ENCODE measurements around the gene GHRH.

The GHRH gene

GRCh38 chr20:37290158-37290810 is 28.7 kb upstream of the GHRH start:
- no peak for DNase-seq (ENCODE audit: low spot score)

DNA sequence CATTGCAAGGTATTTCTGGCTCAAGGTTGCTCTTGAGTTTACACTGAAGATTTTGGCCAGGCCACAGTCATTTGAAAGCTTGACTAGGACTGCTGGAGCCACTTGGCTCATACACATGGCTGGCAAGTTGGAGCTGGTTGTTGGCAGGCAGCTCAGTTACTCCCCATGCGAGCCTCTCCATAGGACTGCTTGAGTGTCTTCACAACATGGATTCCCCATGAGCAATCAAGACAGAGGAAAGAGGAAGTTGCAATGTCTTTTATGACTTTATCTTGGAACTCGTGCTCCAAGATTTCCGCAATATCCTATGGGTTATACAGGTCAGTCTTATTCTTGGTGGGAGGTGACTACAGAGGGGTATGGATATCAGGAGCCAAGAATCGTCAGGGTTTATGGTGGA is 26.5 kb upstream of the GHRH start:
- DNase-seq (ENCODE audit: low spot score): no peak

DNA sequence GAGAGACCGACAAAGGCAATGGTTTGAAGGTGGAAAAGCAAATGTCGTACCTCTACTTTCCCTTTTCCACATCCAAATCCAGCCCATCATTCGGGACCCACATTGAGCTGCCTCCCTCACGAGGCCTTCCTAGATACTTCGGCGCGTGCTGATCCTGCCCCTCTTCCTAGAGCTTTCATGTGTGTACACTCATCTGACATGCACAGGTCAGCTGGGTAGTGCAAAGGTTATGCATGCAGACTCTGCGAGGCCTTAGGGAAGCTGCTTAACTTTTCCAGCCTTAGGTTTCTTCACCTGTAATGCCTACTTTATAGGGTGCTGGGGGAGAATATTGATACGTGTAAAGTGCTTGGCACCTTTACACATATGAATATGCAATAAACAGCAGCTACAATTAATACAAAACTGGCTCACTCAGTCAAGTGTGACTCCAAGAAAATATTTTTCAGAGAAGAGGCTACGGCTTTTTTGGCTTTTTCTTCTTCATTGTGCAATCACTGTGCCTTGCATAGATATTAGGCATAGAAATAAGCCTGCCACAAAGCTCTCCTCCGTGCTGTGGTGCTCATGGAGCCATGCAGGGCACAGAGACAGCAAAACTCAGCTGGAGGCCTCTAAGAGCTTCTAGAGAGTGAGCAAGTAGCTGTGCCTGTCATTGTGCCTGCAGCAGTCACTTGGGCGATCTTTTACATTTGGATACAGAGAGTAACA is 24.2 kb upstream of the GHRH start:
- DNase-seq (ENCODE audit: low spot score): no peak

GRCh38 chr20:37284691-37285161 is 23.1 kb upstream of the GHRH start:
- no peak for DNase-seq (ENCODE audit: low spot score)

GRCh38 chr20:37283530-37284195 is 22.0 kb upstream of the GHRH start:
- no peak for DNase-seq (ENCODE audit: low spot score)

- DNase-seq (ENCODE audit: low spot score): peak; percentile 32
These were observed 20.9 kb upstream of the GHRH start for GRCh38 chr20:37282556-37282955.

- DNase-seq (ENCODE audit: low spot score): no peak
These were observed 18.8 kb upstream of the GHRH start for GRCh38 chr20:37280403-37280802.

DNA sequence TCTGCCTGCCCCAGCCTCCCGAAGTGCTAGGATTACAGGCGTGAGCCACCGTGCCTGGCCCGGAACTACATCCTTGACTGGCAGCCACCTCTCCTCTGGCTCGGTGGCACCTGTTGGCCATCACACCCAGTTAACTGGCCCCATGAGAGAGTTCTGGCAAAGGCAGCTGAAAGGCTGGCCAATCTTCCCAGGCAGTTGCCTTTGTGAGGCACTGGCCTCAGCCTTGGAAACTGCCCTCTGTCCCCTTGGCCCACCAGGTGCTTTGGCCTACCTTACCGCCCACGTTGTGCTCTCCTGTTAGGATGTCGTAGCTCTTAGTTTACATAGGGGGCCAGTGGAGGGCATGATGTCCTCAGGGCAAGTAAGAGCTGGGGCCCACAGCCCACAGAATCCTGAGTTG is 18.2 kb upstream of the GHRH start:
- DNase-seq (ENCODE audit: low spot score): no peak

GRCh38 chr20:37278966-37279590 is 17.5 kb upstream of the GHRH start:
- no peak for DNase-seq (ENCODE audit: low spot score)

GRCh38 chr20:37277253-37277593 is 15.6 kb upstream of the GHRH start:
- no peak for DNase-seq (ENCODE audit: low spot score)

GRCh38 chr20:37276494-37277252 is 15.1 kb upstream of the GHRH start:
- DNase-seq (ENCODE audit: low spot score): no peak

GRCh38 chr20:37274851-37275524 is 13.4 kb upstream of the GHRH start:
- no peak for DNase-seq (ENCODE audit: low spot score)

DNA sequence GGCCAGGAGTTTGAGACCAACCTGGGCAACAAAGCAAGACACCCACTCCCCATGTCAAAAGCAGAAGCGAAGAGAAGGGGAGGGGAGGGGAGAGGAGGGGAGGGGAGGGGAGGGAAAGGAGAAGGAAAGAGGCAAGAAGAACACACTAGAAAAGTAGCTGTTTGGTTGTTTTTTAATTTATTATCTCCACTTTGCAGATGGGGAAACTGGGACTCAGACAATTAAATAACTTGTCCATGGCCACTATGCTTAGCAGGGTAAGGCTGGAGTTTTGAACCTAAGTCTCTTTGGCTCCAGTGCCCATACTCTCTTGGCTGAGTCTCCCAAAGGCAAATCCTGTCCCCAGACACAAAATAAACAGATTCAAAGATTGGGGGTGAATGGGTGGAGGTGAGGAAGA is 12.4 kb upstream of the GHRH start:
- DNase-seq (ENCODE audit: low spot score): no peak

GRCh38 chr20:37271421-37271768 is 9.8 kb upstream of the GHRH start:
- DNase-seq (ENCODE audit: low spot score): no peak

DNA sequence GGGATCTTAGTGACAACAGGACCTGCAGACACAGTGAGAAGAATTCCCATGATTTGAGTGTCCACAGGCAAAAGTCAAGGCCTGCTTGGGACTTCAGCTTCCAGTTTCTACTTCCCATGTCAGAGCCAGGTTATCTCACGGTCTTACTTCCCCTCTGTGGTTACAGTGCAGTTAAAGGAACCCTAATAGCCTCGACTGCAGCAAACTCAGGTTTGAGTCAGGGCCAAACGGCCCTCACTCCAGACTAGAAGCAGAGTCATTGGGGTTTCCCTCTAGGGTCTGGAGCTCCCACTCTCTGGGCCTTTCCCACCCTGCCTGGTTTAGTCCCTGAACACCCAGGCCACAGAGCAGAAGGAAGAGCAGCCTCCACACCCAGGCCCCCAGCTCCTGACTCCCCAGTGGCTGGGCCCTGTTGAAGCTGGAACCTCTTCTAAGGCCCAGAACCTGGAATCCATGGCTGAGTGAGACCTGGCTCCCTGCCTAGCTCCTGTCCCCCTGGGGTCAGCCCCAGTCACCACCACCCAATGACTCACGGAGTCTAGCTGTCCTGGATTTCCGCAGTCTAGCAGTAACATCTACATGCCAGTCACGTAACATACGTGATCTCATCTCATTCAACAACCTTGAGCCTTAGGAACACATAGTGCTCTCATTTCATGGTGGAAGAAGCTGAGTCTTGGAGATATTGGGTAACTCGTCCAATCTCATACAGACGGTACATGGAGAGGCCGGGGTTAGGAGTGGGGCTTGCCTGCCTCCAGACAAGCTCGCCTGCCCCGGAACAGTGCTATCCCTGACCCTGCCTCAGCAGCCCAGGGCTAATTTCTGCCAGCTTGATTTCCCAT is 9.2 kb upstream of the GHRH start:
- no peak for DNase-seq (ENCODE audit: low spot score)

DNA sequence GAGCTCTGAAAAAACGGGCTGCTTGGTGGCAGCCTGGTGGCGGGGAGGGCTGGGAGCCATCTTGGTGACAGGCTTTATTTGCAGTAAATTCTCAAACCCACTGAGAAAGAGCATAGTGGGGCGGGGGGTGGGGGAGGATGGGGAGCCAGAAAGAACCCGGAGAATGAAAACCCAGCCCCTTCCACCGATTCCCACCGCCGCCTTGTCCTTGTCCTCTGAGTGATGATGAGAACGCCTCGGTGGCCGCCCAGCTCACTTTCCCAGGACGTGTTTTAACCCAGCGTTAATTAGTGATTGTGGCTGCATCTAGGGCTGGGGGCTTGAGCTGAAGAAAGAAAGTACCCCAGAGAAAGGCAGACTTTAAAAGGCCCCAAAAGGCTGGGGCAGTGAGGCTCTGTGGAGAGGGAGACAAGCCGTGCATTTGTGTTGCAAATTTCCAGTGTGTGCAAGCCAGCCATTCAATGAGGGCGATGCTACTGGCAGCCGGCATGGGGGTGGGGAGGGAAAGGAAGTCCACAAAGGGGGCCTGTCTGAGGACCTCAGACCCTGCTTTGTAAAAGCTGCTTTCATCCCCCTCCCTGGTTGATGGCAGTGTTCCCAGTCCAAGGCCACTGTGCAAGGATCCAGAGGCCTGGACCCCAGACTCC is 6.2 kb upstream of the GHRH start:
- DNase-seq (ENCODE audit: low spot score): peak; percentile 51

GRCh38 chr20:37266940-37267666 is 5.5 kb upstream of the GHRH start:
- DNase-seq (ENCODE audit: low spot score): no peak

DNA sequence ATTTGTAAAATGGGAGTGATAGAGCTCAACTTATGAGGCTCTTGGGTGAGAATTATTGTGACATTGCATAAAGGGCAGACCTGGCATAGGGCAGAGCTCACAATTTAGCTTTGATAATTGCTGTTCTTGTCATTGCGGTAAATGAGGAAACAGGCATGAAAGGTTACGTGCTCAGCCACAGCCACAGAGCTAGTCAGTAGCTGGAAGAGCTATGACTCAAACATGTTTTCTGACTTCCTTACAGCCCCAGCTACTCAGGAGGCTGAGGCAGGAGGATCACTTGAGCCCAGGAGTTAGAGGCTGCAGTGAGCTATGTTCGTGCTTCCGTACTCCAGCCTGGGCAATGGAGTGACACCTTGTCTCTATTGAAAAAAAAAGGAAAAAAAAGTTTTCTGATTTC is 3.5 kb upstream of the GHRH start:
- DNase-seq (ENCODE audit: low spot score): no peak

GRCh38 chr20:37263686-37264085 is 2.1 kb upstream of the GHRH start:
- DNase-seq (ENCODE audit: low spot score): no peak

GRCh38 chr20:37262505-37262904 is 891 bp upstream of the GHRH start:
- no peak for DNase-seq (ENCODE audit: low spot score)

Measured in iPS-NIHi11 (cell line).